SK-N-SH treated with all-trans-retinoic acid at 6 μM for 48 hours (cell line): Measurements from ENCODE around the gene OR10A3.

Source experiments
- ATAC-seq: fragments of 200-7000 bp; cut with Tn5 transposase; 3 replicates; pipeline ENCODE4 v1.9.1; 2020; ENCODE audit warnings: mild to moderate bottlenecking, moderate library complexity
- ARNTL ChIP-seq: fragments of 450-650 bp; formaldehyde crosslinking; IDR thresholded peaks from 2 replicates; pipeline ENCODE4 v1.5.0; 2020; ENCODE audit warnings: low read depth, mild to moderate bottlenecking, moderate library complexity, borderline replicate concordance
- BACH2 ChIP-seq: fragments of 250-450 bp; sonication (Bioruptor Pico); IDR thresholded peaks from 2 replicates; pipeline ENCODE4 v1.9.0; 2021; ENCODE audit warnings: mild to moderate bottlenecking, borderline replicate concordance
- CSDC2 ChIP-seq: fragments of 250-450 bp; sonication (Bioruptor Pico); IDR thresholded peaks from 2 replicates; pipeline ENCODE4 v1.5.0; 2020; ENCODE audit warnings: mild to moderate bottlenecking, moderate library complexity
- ESRRG ChIP-seq: fragments of 250-450 bp; sonication (Bioruptor Pico); IDR thresholded peaks from 2 replicates; pipeline ENCODE4 v1.6.1; 2021; ENCODE audit warnings: mild to moderate bottlenecking
- GLIS3 ChIP-seq: fragments of 250-450 bp; sonication (Bioruptor Pico); IDR thresholded peaks from 2 replicates; pipeline ENCODE4 v1.5.0; 2020; ENCODE audit warnings: mild to moderate bottlenecking, moderate library complexity
- ISL1 ChIP-seq: fragments of 250-450 bp; sonication (Bioruptor Pico); IDR thresholded peaks from 2 replicates; pipeline ENCODE4 v2.1.2; 2022; ENCODE audit warnings: mild to moderate bottlenecking, moderate library complexity
- OSR1 ChIP-seq: fragments of 250-450 bp; sonication (Bioruptor Pico); IDR thresholded peaks from 2 replicates; pipeline ENCODE4 v1.8.0; 2022; ENCODE audit warnings: moderate library complexity, mild to moderate bottlenecking, inconsistent platforms
- PPARA ChIP-seq: fragments of 250-450 bp; sonication (Bioruptor Pico); IDR thresholded peaks from 2 replicates; pipeline ENCODE4 v1.5.0; 2020; ENCODE audit warnings: mild to moderate bottlenecking, borderline replicate concordance
- RARB ChIP-seq: fragments of 250-450 bp; sonication (Bioruptor Pico); IDR thresholded peaks from 2 replicates; pipeline ENCODE4 v1.8.0; 2021; ENCODE audit warnings: mild to moderate bottlenecking, moderate library complexity
- TOX ChIP-seq: fragments of 250-450 bp; sonication (Bioruptor Pico); IDR thresholded peaks from 2 replicates; pipeline ENCODE4 v1.8.0; 2021; ENCODE audit warnings: mild to moderate bottlenecking, moderate library complexity, borderline replicate concordance
- ZC3H10 ChIP-seq: fragments of 250-450 bp; sonication (Bioruptor Pico); IDR thresholded peaks from 2 replicates; pipeline ENCODE4 v1.5.1; 2021; ENCODE audit warnings: mild to moderate bottlenecking, moderate library complexity
- ZFP3 ChIP-seq: fragments of 250-450 bp; sonication (Bioruptor Pico); IDR thresholded peaks from 2 replicates; pipeline ENCODE4 v1.5.0; 2020; ENCODE audit warnings: mild to moderate bottlenecking, moderate library complexity
- ZNF565 ChIP-seq: fragments of 450-650 bp; formaldehyde crosslinking; conservative IDR thresholded peaks from 2 replicates; pipeline ENCODE4 v1.5.0; 2020; ENCODE audit warnings: low read depth, mild to moderate bottlenecking, moderate library complexity
- ZNF70 ChIP-seq: fragments of 450-650 bp; formaldehyde crosslinking; IDR thresholded peaks from 2 replicates; pipeline ENCODE4 v1.5.0; 2020; ENCODE audit warnings: mild to moderate bottlenecking, moderate library complexity
- ZNF8 ChIP-seq: fragments of 450-650 bp; formaldehyde crosslinking; IDR thresholded peaks from 2 replicates; pipeline ENCODE4 v1.5.0; 2020; ENCODE audit warnings: mild to moderate bottlenecking, moderate library complexity
- TF ChIP-seq, protein P1 (sequence below): fragments of 250-450 bp; sonication (Bioruptor Pico); IDR thresholded peaks from 2 replicates; pipeline ENCODE4 v1.8.0; 2020; ENCODE audit warnings: mild to moderate bottlenecking, moderate library complexity, borderline replicate concordance
- TF ChIP-seq, protein P2 (sequence below): fragments of 250-450 bp; sonication (Bioruptor Pico); IDR thresholded peaks from 2 replicates; pipeline ENCODE4 v1.5.1; 2020; ENCODE audit warnings: low read depth, mild to moderate bottlenecking, moderate library complexity
- TF ChIP-seq, protein P3 (sequence below): fragments of 250-450 bp; sonication (Bioruptor Pico); IDR thresholded peaks from 2 replicates; pipeline ENCODE4 v1.5.0; 2020; ENCODE audit warnings: mild to moderate bottlenecking, moderate library complexity
- TF ChIP-seq, protein P4 (sequence below): fragments of 250-450 bp; sonication (Bioruptor Pico); IDR thresholded peaks from 2 replicates; pipeline ENCODE4 v1.5.1; 2021; ENCODE audit warnings: mild to moderate bottlenecking, moderate library complexity
- TF ChIP-seq, protein P5 (sequence below): fragments of 250-450 bp; sonication (Bioruptor Pico); IDR thresholded peaks from 2 replicates; pipeline ENCODE4 v1.8.0; 2021; ENCODE audit warnings: low read depth, mild to moderate bottlenecking, moderate library complexity, borderline replicate concordance

The OR10A3 gene

DNA sequence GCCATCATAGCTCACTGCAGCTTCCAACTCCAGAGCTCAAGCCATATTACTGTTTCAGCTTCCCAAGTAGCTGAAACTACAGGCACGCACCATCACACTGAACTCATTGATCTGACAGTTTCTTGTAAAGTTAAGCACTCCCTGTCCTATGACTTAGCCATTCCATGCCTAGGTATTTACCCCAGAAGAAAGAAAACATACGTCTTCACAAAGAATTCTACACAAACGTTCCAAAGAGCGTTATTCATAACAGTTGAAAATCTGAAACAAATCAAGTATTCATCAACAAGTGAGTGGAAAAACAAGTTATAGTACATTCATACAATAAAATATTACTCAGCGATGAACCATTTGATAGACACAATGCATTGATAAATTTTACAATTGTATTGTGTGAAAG is 31.5 kb upstream of the OR10A3 start:
- no peak for ATAC-seq
- TF ChIP-seq, protein P1, sequence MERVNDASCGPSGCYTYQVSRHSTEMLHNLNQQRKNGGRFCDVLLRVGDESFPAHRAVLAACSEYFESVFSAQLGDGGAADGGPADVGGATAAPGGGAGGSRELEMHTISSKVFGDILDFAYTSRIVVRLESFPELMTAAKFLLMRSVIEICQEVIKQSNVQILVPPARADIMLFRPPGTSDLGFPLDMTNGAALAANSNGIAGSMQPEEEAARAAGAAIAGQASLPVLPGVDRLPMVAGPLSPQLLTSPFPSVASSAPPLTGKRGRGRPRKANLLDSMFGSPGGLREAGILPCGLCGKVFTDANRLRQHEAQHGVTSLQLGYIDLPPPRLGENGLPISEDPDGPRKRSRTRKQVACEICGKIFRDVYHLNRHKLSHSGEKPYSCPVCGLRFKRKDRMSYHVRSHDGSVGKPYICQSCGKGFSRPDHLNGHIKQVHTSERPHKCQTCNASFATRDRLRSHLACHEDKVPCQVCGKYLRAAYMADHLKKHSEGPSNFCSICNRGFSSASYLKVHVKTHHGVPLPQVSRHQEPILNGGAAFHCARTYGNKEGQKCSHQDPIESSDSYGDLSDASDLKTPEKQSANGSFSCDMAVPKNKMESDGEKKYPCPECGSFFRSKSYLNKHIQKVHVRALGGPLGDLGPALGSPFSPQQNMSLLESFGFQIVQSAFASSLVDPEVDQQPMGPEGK (CRISPR knock-in tag) = no peak
- TF ChIP-seq ZFP3 = no peak
- TF ChIP-seq, protein P2, sequence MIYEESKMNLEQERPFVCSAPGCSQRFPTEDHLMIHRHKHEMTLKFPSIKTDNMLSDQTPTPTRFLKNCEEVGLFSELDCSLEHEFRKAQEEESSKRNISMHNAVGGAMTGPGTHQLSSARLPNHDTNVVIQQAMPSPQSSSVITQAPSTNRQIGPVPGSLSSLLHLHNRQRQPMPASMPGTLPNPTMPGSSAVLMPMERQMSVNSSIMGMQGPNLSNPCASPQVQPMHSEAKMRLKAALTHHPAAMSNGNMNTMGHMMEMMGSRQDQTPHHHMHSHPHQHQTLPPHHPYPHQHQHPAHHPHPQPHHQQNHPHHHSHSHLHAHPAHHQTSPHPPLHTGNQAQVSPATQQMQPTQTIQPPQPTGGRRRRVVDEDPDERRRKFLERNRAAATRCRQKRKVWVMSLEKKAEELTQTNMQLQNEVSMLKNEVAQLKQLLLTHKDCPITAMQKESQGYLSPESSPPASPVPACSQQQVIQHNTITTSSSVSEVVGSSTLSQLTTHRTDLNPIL (CRISPR knock-in tag) = no peak
- no peak for TF ChIP-seq PPARA (CRISPR knock-in tag)
- TF ChIP-seq ISL1 (CRISPR knock-in tag) = no peak
- TF ChIP-seq RARB (CRISPR knock-in tag) = no peak
- TF ChIP-seq ZC3H10 (CRISPR knock-in tag) = no peak
- TF ChIP-seq, protein P3, sequence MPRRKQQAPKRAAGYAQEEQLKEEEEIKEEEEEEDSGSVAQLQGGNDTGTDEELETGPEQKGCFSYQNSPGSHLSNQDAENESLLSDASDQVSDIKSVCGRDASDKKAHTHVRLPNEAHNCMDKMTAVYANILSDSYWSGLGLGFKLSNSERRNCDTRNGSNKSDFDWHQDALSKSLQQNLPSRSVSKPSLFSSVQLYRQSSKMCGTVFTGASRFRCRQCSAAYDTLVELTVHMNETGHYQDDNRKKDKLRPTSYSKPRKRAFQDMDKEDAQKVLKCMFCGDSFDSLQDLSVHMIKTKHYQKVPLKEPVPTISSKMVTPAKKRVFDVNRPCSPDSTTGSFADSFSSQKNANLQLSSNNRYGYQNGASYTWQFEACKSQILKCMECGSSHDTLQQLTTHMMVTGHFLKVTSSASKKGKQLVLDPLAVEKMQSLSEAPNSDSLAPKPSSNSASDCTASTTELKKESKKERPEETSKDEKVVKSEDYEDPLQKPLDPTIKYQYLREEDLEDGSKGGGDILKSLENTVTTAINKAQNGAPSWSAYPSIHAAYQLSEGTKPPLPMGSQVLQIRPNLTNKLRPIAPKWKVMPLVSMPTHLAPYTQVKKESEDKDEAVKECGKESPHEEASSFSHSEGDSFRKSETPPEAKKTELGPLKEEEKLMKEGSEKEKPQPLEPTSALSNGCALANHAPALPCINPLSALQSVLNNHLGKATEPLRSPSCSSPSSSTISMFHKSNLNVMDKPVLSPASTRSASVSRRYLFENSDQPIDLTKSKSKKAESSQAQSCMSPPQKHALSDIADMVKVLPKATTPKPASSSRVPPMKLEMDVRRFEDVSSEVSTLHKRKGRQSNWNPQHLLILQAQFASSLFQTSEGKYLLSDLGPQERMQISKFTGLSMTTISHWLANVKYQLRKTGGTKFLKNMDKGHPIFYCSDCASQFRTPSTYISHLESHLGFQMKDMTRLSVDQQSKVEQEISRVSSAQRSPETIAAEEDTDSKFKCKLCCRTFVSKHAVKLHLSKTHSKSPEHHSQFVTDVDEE (CRISPR knock-in tag) = no peak
- TF ChIP-seq OSR1 = no peak
- TF ChIP-seq ESRRG = no peak
- TF ChIP-seq ZNF8 = no peak
- TF ChIP-seq, protein P4, sequence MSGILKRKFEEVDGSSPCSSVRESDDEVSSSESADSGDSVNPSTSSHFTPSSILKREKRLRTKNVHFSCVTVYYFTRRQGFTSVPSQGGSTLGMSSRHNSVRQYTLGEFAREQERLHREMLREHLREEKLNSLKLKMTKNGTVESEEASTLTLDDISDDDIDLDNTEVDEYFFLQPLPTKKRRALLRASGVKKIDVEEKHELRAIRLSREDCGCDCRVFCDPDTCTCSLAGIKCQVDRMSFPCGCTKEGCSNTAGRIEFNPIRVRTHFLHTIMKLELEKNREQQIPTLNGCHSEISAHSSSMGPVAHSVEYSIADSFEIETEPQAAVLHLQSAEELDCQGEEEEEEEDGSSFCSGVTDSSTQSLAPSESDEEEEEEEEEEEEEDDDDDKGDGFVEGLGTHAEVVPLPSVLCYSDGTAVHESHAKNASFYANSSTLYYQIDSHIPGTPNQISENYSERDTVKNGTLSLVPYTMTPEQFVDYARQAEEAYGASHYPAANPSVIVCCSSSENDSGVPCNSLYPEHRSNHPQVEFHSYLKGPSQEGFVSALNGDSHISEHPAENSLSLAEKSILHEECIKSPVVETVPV (CRISPR knock-in tag) = no peak
- no peak for TF ChIP-seq TOX (CRISPR knock-in tag)
- TF ChIP-seq, protein P5, sequence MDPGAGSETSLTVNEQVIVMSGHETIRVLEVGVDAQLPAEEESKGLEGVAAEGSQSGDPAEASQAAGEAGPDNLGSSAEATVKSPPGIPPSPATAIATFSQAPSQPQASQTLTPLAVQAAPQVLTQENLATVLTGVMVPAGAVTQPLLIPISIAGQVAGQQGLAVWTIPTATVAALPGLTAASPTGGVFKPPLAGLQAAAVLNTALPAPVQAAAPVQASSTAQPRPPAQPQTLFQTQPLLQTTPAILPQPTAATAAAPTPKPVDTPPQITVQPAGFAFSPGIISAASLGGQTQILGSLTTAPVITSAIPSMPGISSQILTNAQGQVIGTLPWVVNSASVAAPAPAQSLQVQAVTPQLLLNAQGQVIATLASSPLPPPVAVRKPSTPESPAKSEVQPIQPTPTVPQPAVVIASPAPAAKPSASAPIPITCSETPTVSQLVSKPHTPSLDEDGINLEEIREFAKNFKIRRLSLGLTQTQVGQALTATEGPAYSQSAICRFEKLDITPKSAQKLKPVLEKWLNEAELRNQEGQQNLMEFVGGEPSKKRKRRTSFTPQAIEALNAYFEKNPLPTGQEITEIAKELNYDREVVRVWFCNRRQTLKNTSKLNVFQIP (CRISPR knock-in tag) = no peak
- no peak for TF ChIP-seq BACH2
- no peak for TF ChIP-seq GLIS3 (CRISPR knock-in tag)
- TF ChIP-seq ZNF565 (CRISPR knock-in tag) = no peak

DNA sequence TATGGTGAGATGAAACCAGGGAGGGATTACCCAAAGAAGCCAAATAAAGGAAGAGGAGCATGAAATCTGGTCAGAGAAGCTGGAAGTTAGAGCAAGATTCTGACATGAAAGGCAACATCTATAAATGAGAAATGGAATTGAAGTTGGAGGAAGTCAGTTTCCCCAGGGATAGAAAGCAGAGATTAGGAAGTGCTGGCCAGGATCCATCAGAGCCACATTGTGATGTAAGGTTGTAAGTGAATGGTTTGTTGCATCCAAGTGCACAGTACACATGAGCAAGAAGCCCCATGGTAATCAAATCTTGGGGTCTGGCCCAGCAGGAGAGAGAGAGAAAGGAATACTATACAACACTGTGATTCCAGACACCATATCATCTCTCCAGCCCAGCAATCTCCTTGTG is 30.3 kb upstream of the OR10A3 start:
- ATAC-seq = no peak
- TF ChIP-seq ARNTL (CRISPR knock-in tag) (no peak), CSDC2 (CRISPR knock-in tag) (no peak), ZNF70 (CRISPR knock-in tag) (no peak), TOX (CRISPR knock-in tag) (no peak), RARB (CRISPR knock-in tag) (no peak)
- TF ChIP-seq, protein P2 (CRISPR knock-in tag) = no peak
- TF ChIP-seq, protein P4 (CRISPR knock-in tag) = no peak
- TF ChIP-seq, protein P3 (CRISPR knock-in tag) = no peak
- TF ChIP-seq, protein P1 (CRISPR knock-in tag) = no peak
